ENCODE results near the gene HDAC7.
A peak's percentile ranks its signal among the peaks of the same experiment; 100 is the strongest.

- TF ChIP-seq POLR2A (IDR thresholded peaks at IDR 0.05; ENCODE audit: low read depth, low read length): no peak
- TF ChIP-seq POLR2AphosphoS5 (IDR thresholded peaks at IDR 0.05; ENCODE audit: low read depth, low read length): no peak
- peak; percentile 77 for TF ChIP-seq SPI1 (IDR thresholded peaks at IDR 0.05; ENCODE audit: low read depth, low read length)
- TF ChIP-seq TAF1 (IDR thresholded peaks at IDR 0.05; ENCODE audit: low read depth, low read length): no peak
These were observed 72.6 kb downstream of the HDAC7 start for GRCh38 chr12:47747126-47747525.
